Pancreas (tissue), 10 donors: ENCODE measurements around the gene NUBPL. TPM values are rescaled to one million over a fixed set of nuclear protein-coding genes. Genes with fewer than 3 reads are reported as not detected.
"Not testable (repeated sequence)": the region's sequence is repeated elsewhere in the genome, so short reads cannot be mapped to it uniquely, and the experiment has no call there.

Source experiments
- ATAC-seq, 4 donors: fragments of 200-7000 bp; cut with Tn5 transposase; one replicate each; pipeline versions ENCODE4 v1.8.0 to v1.9.1; 2020; ENCODE audit warnings: mild to moderate bottlenecking in 4 of 4, moderate library complexity in 4 of 4
- DNase-seq, 6 donors: peaks; one replicate each; pipeline ENCODE4 v3.0.0-alpha.2; 2020
- FAIRE-seq: peaks from 2 replicates; lab custom pipeline; 2012; peaks lifted over from hg19 to GRCh38; lab: Jason Lieb, UNC
- H3K27ac ChIP-seq, 4 donors: fragments of 200-600 bp; sonication (generic); 1 replicate in 3 of 4; 2 replicates in 1 of 4; pipeline versions ENCODE4 v1.5.0 to v1.8.0; 2020
- H3K27me3 ChIP-seq, 4 donors: fragments of 200-600 bp; one replicate each; pipeline ENCODE4 v1.8.0; 2021
- H3K36me3 ChIP-seq, 3 donors: fragments of 200-600 bp; sonication (generic) in 1 of 3; one replicate each; pipeline versions ENCODE4 v1.5.0 to v1.8.0; 2020 to 2021
- H3K4me1 ChIP-seq, 3 donors: fragments of 200-600 bp; one replicate each; pipeline ENCODE4 v1.8.0; 2021
- H3K4me3 ChIP-seq, 4 donors: fragments of 200-600 bp; sonication (generic) in 2 of 4; one replicate each; pipeline versions ENCODE4 v1.5.0 to v1.8.0; 2020 to 2021
- H3K9me3 ChIP-seq, 4 donors: fragments of 200-600 bp; one replicate each; pipeline ENCODE4 v1.8.0; 2021
- WGBS, 2 donors: extraction: QIAGEN DNeasy Blood & Tissue Kit; methylation state at CpG; one replicate each; pipeline ENCODE4 v1.1.7; 2013; 5-methylcytosine and 5-hydroxymethylcytosine counted together
- intact Hi-C, 3 donors: fragments of 100-400 bp; cut with DNase I; formaldehyde crosslinking; loops; one replicate each; pipeline versions ENCODE4 v1.11.1 to v1.14.2; 2022
- polyA plus RNA-seq, 2 donors: library from polyadenylated mRNA; stranded (reverse); fragments of 200-250 nt; gene quantifications; one replicate each; pipeline ENCODE4 v1.2.3, GENCODE V29; 2013
- total RNA-seq, 6 donors: library from RNA; stranded (reverse); fragmentation: NEBNext Ultra II Directional in 4 of 6; extraction: Animal tissue kit (Norgen Biotek cat#: 25700) in 4 of 6; gene quantifications; one replicate each; pipeline versions ENCODE4 v1.2.1 to v1.2.4, GENCODE V29; 2021 to 2023
- TF ChIP-seq, protein P1 (sequence below), 4 donors: fragments of 200-600 bp; sonication (generic) in 3 of 4; IDR thresholded peaks; one replicate each; pipeline versions ENCODE4 v1.5.0 to v1.8.0; 2021; ENCODE audit warnings: antibody characterized with exemption in 4 of 4
- donor health status: healthy with polysubstance abuse.
- donor health status: DM: no; HTN: no; CAD: no; lungs with moderate emphysema.
- donor health status: DM: no; HTN: no; CAD: no.
- donor health status: control.
- donor health status: control.
- donor health status: Bipolar disorder and iron deficiency.
- donor health status: DM: yes; HTN: yes; CAD: no.
- donor health status: DM: no; HTN: no; CAD: no.
- donor health status: DM: no; HTN: no; CAD: no.
- donor health status: DM: yes; HTN: yes; CAD: no.

The NUBPL gene
- total and polyA plus RNA-seq, 8 donors: 2.1 to 7.0 (median 4.9) TPM

DNA sequence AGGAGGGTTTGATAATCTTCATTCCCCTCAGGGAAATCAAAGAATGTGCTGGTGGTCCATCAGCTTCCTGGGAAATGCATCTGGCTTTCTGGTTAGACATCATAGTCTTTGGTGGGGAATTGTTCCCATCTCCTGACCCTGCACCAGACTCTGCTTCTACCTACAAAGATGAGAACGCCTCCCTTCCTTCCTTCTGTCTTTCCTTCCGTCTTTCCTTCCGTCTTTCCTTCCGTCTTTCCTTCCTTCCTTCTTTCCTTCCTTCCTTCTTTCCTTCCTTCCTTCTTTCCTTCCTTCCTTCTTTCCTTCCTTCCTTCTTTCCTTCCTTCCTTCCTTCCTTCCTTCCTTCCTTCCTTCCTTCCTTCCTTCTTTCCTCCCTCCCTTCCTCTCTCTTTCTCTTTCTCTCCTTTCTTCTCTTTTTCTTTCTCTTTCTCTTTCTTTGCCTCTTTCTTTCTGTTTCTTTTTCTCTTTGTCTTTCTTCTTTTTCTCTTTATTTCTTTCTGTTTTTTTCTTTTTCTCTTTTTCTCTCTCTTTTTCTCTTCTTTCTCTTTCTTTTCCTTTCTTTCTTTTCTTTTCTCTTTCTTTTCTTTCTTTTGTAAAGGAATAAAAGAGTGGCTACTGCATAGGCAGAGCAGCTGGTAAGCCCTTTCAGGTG, 326.9 kb downstream of the NUBPL start:
- DNase-seq (no peak), ATAC-seq (no peak), FAIRE-seq (no peak)
- WGBS, 2 donors: 64 to 75% methylated on average over 4 of the region's 4 CpGs
- intact Hi-C loops: no loop called here
- Histone ChIP-seq H3K36me3 (no peaks in the 10 kb centered on the region), H3K27me3 (no peaks in the 10 kb centered on the region), H3K4me1 (no peaks in the 10 kb centered on the region), H3K4me3 (no peak overlapping the region), H3K27ac (no peak overlapping the region), H3K9me3 (no peaks in the 10 kb centered on the region)
- TF ChIP-seq, protein P1, sequence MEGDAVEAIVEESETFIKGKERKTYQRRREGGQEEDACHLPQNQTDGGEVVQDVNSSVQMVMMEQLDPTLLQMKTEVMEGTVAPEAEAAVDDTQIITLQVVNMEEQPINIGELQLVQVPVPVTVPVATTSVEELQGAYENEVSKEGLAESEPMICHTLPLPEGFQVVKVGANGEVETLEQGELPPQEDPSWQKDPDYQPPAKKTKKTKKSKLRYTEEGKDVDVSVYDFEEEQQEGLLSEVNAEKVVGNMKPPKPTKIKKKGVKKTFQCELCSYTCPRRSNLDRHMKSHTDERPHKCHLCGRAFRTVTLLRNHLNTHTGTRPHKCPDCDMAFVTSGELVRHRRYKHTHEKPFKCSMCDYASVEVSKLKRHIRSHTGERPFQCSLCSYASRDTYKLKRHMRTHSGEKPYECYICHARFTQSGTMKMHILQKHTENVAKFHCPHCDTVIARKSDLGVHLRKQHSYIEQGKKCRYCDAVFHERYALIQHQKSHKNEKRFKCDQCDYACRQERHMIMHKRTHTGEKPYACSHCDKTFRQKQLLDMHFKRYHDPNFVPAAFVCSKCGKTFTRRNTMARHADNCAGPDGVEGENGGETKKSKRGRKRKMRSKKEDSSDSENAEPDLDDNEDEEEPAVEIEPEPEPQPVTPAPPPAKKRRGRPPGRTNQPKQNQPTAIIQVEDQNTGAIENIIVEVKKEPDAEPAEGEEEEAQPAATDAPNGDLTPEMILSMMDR (IDR thresholded peaks at IDR 0.05): no peak

DNA sequence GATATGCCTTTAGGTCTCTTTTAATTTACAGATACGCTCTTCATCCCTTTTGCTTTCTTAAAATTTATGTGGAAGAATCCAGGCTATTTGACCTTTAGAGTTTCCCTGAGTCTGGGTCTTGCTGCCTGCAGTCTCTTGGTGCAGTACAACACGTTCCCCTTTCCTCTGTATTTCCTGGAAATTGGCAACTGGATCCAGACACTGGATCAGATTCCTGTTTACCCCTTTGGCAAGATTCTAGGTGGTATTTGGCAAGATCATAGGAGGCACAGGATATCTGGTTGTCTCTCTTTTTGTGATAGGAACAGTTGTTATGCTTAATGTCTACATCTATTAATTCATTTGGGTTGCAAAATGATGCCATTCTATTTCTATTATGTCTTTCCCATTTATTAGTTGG, 328.1 kb downstream of the NUBPL start:
- 77 to 78% methylated on average over 2 of the region's 2 CpGs for WGBS, 2 donors
- intact Hi-C loops: no loop called here
- H3K27me3 ChIP-seq: no peaks in the 10 kb centered on the region
- H3K27ac ChIP-seq: no peak overlapping the region
- H3K4me1 ChIP-seq: no peaks in the 10 kb centered on the region
- no peaks in the 10 kb centered on the region for H3K36me3 ChIP-seq
- no peak overlapping the region for H3K4me3 ChIP-seq
- no peak for DNase-seq
- no peak for ATAC-seq
- H3K9me3 ChIP-seq: no peaks in the 10 kb centered on the region
- TF ChIP-seq, protein P1 (IDR thresholded peaks at IDR 0.05): no peak
- FAIRE-seq: no peak

DNA sequence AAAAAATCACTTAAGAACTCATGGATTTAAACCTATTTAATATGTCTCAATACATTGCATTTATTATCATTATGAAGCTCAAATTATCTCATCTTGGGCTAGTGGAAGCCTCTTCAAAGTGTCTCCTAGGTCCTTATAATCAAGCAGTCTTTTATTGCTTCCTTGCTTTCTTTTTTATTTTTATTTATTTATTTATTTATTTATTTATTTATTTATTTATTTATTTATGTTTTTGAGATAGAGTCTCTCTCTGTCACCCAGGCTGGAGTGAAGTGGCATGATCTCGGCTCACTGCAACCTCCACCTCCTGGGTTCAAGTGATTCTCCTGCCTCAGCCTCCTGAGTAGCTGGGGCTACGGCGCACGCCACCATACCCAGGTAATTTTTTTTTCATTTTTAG, 329.0 kb downstream of the NUBPL start:
- intact Hi-C loops: not testable (repeated sequence)

DNA sequence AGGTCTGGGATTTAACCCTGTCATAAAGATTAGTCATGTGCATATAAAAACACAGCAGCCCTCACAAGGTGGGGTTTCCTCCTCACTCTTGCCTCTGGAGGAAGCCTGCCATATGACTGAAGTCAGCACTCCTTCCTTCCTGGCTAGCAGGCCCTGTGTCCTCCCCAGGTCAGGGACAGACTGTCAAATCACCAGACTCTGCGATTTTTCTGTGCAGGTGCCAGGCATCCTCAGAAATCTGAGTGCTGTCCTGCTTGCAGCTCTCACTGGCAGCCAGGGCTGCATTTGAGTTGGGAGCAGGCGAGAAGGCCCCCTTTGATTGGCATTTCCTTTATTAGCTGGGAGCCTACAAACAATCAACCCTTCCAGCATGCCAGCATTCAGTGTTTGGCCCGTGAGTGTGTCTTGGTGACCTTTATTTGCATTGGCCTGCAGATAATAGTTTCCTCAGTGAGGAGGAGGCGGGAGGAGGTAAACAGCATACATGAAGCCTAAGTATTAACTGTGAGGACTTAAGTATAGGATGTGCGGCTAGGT, 332.1 kb downstream of the NUBPL start:
- DNase-seq (no peak), ATAC-seq (peak in 3 of 4 donors; percentile 18 to 41 (median 38)), FAIRE-seq (no peak)
- no peaks in the 10 kb centered on the region for H3K36me3 ChIP-seq
- TF ChIP-seq, protein P1 (IDR thresholded peaks at IDR 0.05): no peak
- H3K4me3 ChIP-seq: no peak overlapping the region
- no peaks in the 10 kb centered on the region for H3K4me1 ChIP-seq
- intact Hi-C loops: no loop called here
- no peaks in the 10 kb centered on the region for H3K27me3 ChIP-seq
- 35 to 39% methylated on average over 5 of the region's 5 CpGs for WGBS, 2 donors
- no peaks in the 10 kb centered on the region for H3K9me3 ChIP-seq
- H3K27ac ChIP-seq: no peak overlapping the region

More for the DNA sequence above, 329.0 kb downstream of the NUBPL start:
- H3K4me1 ChIP-seq, FAIRE-seq, ATAC-seq, H3K4me3 ChIP-seq, H3K9me3 ChIP-seq, H3K36me3 ChIP-seq, H3K27ac ChIP-seq, H3K27me3 ChIP-seq, DNase-seq: not testable (repeated sequence)
- WGBS, 2 donors: 95 to 100% methylated on average over 4 of the region's 4 CpGs

DNA sequence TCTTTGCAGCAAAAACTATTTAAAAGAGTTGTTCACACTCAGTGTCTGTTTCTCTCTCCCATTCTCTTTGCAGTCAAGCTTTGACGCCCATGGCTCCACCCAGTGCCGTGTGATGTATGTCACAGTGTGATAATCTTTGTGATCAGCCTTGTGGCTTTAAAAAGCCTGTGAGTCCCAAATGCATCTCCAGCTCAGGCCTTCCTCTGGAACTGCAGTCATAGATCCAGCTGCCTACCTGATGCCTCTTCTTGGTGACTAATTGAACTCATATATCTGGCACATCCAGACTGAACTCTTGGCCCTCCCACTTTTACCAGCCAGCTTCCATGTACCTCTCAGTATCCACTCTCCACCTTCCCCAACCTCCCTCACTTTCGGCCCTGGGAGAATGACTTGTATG, 333.1 kb downstream of the NUBPL start:
- TF ChIP-seq, protein P1 (IDR thresholded peaks at IDR 0.05): no peak
- H3K4me1 ChIP-seq: no peaks in the 10 kb centered on the region
- no peak for ATAC-seq
- H3K36me3 ChIP-seq: no peaks in the 10 kb centered on the region
- H3K4me3 ChIP-seq: no peak overlapping the region
- H3K27me3 ChIP-seq: no peaks in the 10 kb centered on the region
- 59 to 81% methylated on average over 3 of the region's 3 CpGs for WGBS, 2 donors
- DNase-seq: no peak
- no peaks in the 10 kb centered on the region for H3K9me3 ChIP-seq
- intact Hi-C loops: no loop called here
- no peak overlapping the region for H3K27ac ChIP-seq
- no peak for FAIRE-seq
